ENCODE results near the gene NEK7. TPM values are rescaled to one million over a fixed set of nuclear protein-coding genes. Genes with fewer than 3 reads are reported as not detected.

Gene NEK7
- total RNA-seq, 1 donor = 366 TPM

- TF ChIP-seq CTCF (IDR thresholded peaks at IDR 0.05; ENCODE audit: insufficient read depth, low read depth, low read length) = no peak
- no peak overlapping the region for H3K4me3 ChIP-seq (ENCODE audit: low read depth, low read length)
These were observed 169.4 kb downstream of the NEK7 start for GRCh38 chr1:198326232-198326631.

GRCh38 chr1:198326915-198327314 is 170.1 kb downstream of the NEK7 start:
- DNase-seq (ENCODE audit: low read depth) = no peak
- no peak for TF ChIP-seq CTCF (IDR thresholded peaks at IDR 0.05; ENCODE audit: insufficient read depth, low read depth, low read length)
- no peak overlapping the region for H3K4me3 ChIP-seq (ENCODE audit: low read depth, low read length)

More at GRCh38 chr1:198326232-198326631, 169.4 kb downstream of the NEK7 start:
- DNase-seq (ENCODE audit: low read depth) = no peak

- no peak for DNase-seq (ENCODE audit: low read depth)
- no peak overlapping the region for H3K4me3 ChIP-seq (ENCODE audit: low read depth, low read length)
- TF ChIP-seq CTCF (IDR thresholded peaks at IDR 0.05; ENCODE audit: insufficient read depth, low read depth, low read length) = no peak
These were observed 171.7 kb downstream of the NEK7 start for GRCh38 chr1:198328458-198329032.

GRCh38 chr1:198330982-198331615 is 174.3 kb downstream of the NEK7 start:
- DNase-seq (ENCODE audit: low read depth) = no peak
- no peak for TF ChIP-seq CTCF (IDR thresholded peaks at IDR 0.05; ENCODE audit: insufficient read depth, low read depth, low read length)
- H3K4me3 ChIP-seq (ENCODE audit: low read depth, low read length) = no peak overlapping the region

- TF ChIP-seq CTCF (IDR thresholded peaks at IDR 0.05; ENCODE audit: insufficient read depth, low read depth, low read length) = no peak
- H3K4me3 ChIP-seq (ENCODE audit: low read depth, low read length) = no peak overlapping the region
- DNase-seq (ENCODE audit: low read depth) = no peak
These were observed 176.9 kb downstream of the NEK7 start for GRCh38 chr1:198333744-198334143.

GRCh38 chr1:198335663-198336062 is 178.9 kb downstream of the NEK7 start:
- no peak overlapping the region for H3K4me3 ChIP-seq (ENCODE audit: low read depth, low read length)
- no peak for TF ChIP-seq CTCF (IDR thresholded peaks at IDR 0.05; ENCODE audit: insufficient read depth, low read depth, low read length)
- DNase-seq (ENCODE audit: low read depth) = no peak

- DNase-seq (ENCODE audit: low read depth) = no peak
- no peak overlapping the region for H3K4me3 ChIP-seq (ENCODE audit: low read depth, low read length)
- TF ChIP-seq CTCF (IDR thresholded peaks at IDR 0.05; ENCODE audit: insufficient read depth, low read depth, low read length) = no peak
These were observed 181.1 kb downstream of the NEK7 start for GRCh38 chr1:198337886-198338285.
